ENCODE data around the gene CACNB2. TPM values are rescaled to one million over a fixed set of nuclear protein-coding genes. Genes with fewer than 3 reads are reported as not detected.

CACNB2 gene
- total RNA-seq, 1 experiment from 2014 or later = not detected

DNA sequence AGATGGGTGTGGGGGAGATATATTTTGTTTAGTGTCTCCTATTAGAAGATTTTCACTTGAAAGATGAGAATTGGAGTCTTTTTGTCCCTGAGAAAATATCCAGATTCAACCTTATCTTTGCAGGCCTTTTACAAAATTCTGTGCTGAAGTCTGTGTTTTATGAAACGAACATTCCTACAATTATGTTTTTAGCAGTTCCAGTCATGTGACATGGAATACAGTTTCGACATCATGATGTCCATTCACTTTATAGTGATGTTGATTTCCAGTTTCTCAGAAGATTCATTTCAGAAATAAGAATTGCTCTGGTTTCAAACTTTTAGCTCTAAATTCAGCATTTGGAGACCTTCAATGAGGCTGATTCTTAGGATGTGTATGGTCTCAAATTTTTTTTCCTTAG lies 54.4 kb downstream of the CACNB2 start:
- in situ Hi-C loops (cut with HindIII; ENCODE audit: low pct_unique_long_range_greater_than_20kb, low sequenced_read_pairs) = no loop called here
- no peak for DNase-seq (ENCODE audit: low read depth, low spot score)
- BruUV-seq (replicated peaks) = no TSS peak

GRCh38 chr10:18195060-18195799 lies 55.0 kb downstream of the CACNB2 start:
- ATAC-seq (no peak), DNase-seq (ENCODE audit: low read depth, low spot score) (no peak)
- no peaks in the 10 kb centered on the region for H3K9me3 ChIP-seq (ENCODE audit: control insufficient read depth, insufficient read depth, low read depth, low read length)
- no TSS peak for BruUV-seq (replicated peaks)
- H3K27me3 ChIP-seq (ENCODE audit: control insufficient read depth, insufficient read depth, low read length) = no peaks in the 10 kb centered on the region; the same call in 1 of the 2 replicates
- H3K4me1 ChIP-seq (ENCODE audit: control insufficient read depth, insufficient read depth, low read length) = no peaks in the 10 kb centered on the region
- intact Hi-C loops (cut with micrococcal nuclease; ENCODE audit: unreplicated experiment) = no loop called here
- H3K27ac ChIP-seq (ENCODE audit: low read length) = no peak overlapping the region
- CTCF ChIA-PET = no interaction called here
- TF ChIP-seq POLR2AphosphoS5 (IDR thresholded peaks at IDR 0.05; ENCODE audit: low read depth, low read length) = no peak
- TF ChIP-seq, protein P1, sequence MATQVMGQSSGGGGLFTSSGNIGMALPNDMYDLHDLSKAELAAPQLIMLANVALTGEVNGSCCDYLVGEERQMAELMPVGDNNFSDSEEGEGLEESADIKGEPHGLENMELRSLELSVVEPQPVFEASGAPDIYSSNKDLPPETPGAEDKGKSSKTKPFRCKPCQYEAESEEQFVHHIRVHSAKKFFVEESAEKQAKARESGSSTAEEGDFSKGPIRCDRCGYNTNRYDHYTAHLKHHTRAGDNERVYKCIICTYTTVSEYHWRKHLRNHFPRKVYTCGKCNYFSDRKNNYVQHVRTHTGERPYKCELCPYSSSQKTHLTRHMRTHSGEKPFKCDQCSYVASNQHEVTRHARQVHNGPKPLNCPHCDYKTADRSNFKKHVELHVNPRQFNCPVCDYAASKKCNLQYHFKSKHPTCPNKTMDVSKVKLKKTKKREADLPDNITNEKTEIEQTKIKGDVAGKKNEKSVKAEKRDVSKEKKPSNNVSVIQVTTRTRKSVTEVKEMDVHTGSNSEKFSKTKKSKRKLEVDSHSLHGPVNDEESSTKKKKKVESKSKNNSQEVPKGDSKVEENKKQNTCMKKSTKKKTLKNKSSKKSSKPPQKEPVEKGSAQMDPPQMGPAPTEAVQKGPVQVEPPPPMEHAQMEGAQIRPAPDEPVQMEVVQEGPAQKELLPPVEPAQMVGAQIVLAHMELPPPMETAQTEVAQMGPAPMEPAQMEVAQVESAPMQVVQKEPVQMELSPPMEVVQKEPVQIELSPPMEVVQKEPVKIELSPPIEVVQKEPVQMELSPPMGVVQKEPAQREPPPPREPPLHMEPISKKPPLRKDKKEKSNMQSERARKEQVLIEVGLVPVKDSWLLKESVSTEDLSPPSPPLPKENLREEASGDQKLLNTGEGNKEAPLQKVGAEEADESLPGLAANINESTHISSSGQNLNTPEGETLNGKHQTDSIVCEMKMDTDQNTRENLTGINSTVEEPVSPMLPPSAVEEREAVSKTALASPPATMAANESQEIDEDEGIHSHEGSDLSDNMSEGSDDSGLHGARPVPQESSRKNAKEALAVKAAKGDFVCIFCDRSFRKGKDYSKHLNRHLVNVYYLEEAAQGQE (IDR thresholded peaks at IDR 0.05; ENCODE audit: insufficient read depth in 1 of 2, low read depth in 2 of 2, low read length in 1 of 2) = no peak
- no peak for TF ChIP-seq SIN3A (IDR thresholded peaks at IDR 0.05; ENCODE audit: borderline replicate concordance, insufficient read depth, low read depth, low read length)
- TF ChIP-seq, protein P2, sequence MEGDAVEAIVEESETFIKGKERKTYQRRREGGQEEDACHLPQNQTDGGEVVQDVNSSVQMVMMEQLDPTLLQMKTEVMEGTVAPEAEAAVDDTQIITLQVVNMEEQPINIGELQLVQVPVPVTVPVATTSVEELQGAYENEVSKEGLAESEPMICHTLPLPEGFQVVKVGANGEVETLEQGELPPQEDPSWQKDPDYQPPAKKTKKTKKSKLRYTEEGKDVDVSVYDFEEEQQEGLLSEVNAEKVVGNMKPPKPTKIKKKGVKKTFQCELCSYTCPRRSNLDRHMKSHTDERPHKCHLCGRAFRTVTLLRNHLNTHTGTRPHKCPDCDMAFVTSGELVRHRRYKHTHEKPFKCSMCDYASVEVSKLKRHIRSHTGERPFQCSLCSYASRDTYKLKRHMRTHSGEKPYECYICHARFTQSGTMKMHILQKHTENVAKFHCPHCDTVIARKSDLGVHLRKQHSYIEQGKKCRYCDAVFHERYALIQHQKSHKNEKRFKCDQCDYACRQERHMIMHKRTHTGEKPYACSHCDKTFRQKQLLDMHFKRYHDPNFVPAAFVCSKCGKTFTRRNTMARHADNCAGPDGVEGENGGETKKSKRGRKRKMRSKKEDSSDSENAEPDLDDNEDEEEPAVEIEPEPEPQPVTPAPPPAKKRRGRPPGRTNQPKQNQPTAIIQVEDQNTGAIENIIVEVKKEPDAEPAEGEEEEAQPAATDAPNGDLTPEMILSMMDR (IDR thresholded peaks at IDR 0.05) = no peak
- TF ChIP-seq TCF7L2 (IDR thresholded peaks at IDR 0.05; ENCODE audit: low read depth, low read length) = no peak
- H3K4me3 ChIP-seq (ENCODE audit: low read depth in 2 of 2, low read length in 2 of 2) = no peak overlapping the region
- POLR2A ChIA-PET = interaction anchor here (0.6 kb wide), 1 partner anchor 77 kb away, joined by 5 read pairs; no protein-coding TSS in a partner anchor
- no peaks in the 10 kb centered on the region for H3K36me3 ChIP-seq (ENCODE audit: control insufficient read depth, insufficient read depth, low read length)
- in situ Hi-C loops (cut with HindIII; ENCODE audit: low pct_unique_long_range_greater_than_20kb, low sequenced_read_pairs) = no loop called here

More for the DNA sequence above, 54.4 kb downstream of the CACNB2 start:
- POLR2A ChIA-PET = no interaction called here
- TF ChIP-seq, protein P2 (IDR thresholded peaks at IDR 0.05) = no peak
- TF ChIP-seq TCF7L2 (IDR thresholded peaks at IDR 0.05; ENCODE audit: low read depth, low read length) = no peak
- TF ChIP-seq POLR2AphosphoS5 (IDR thresholded peaks at IDR 0.05; ENCODE audit: low read depth, low read length) = no peak
- TF ChIP-seq SIN3A (IDR thresholded peaks at IDR 0.05; ENCODE audit: borderline replicate concordance, insufficient read depth, low read depth, low read length) = no peak
- TF ChIP-seq, protein P1 (IDR thresholded peaks at IDR 0.05; ENCODE audit: insufficient read depth in 1 of 2, low read depth in 2 of 2, low read length in 1 of 2) = no peak
- Histone ChIP-seq H3K27ac (ENCODE audit: low read length) (no peak overlapping the region), H3K36me3 (ENCODE audit: control insufficient read depth, insufficient read depth, low read length) (no peaks in the 10 kb centered on the region), H3K4me1 (ENCODE audit: control insufficient read depth, insufficient read depth, low read length) (no peaks in the 10 kb centered on the region), H3K27me3 (ENCODE audit: control insufficient read depth, insufficient read depth, low read length) (no peaks in the 10 kb centered on the region; the same call in 1 of the 2 replicates), H3K4me3 (ENCODE audit: low read depth in 2 of 2, low read length in 2 of 2) (no peak overlapping the region), H3K9me3 (ENCODE audit: control insufficient read depth, insufficient read depth, low read depth, low read length) (no peaks in the 10 kb centered on the region)
- intact Hi-C loops (cut with micrococcal nuclease; ENCODE audit: unreplicated experiment) = no loop called here
- CTCF ChIA-PET = no interaction called here
- no peak for ATAC-seq

Measured in Panc1 (cell line).